GM19455 (cell line): Measurements from ENCODE around the gene CYP2B6.
"Not testable (repeated sequence)": the region's sequence is repeated elsewhere in the genome, so short reads cannot be mapped to it uniquely, and the experiment has no call there.

Experiments used
- ATAC-seq: cut with Tn5 transposase; IDR thresholded peaks from one replicate; pipeline ENCODE4 v1.9.1; 2021; ENCODE audit not compliant: unreplicated experiment

Gene CYP2B6

GRCh38 chr19:41030651-41031050, 39.6 kb downstream of the CYP2B6 start:
- ATAC-seq: no peak

GRCh38 chr19:41031916-41032315, 40.8 kb downstream of the CYP2B6 start:
- ATAC-seq: no peak

- ATAC-seq: not testable (repeated sequence)
Measured at GRCh38 chr19:41033324-41033723, 42.2 kb downstream of the CYP2B6 start.

- no peak for ATAC-seq
Measured at GRCh38 chr19:41039806-41040205, 48.7 kb downstream of the CYP2B6 start.

GRCh38 chr19:41045095-41045494, 54.0 kb downstream of the CYP2B6 start:
- not testable (repeated sequence) for ATAC-seq

- no peak for ATAC-seq
Measured at GRCh38 chr19:41050426-41050825, 59.3 kb downstream of the CYP2B6 start.

GRCh38 chr19:41052162-41052561, 61.1 kb downstream of the CYP2B6 start:
- ATAC-seq: not testable (repeated sequence)

GRCh38 chr19:41053331-41053730, 62.2 kb downstream of the CYP2B6 start:
- ATAC-seq: not testable (repeated sequence)

- ATAC-seq: no peak
Measured at GRCh38 chr19:41064974-41065569, 74.0 kb downstream of the CYP2B6 start.
